ENCODE measurements around the gene SPRED1.
A peak's percentile ranks its signal among the peaks of the same experiment; 100 is the strongest.

The SPRED1 gene

DNA sequence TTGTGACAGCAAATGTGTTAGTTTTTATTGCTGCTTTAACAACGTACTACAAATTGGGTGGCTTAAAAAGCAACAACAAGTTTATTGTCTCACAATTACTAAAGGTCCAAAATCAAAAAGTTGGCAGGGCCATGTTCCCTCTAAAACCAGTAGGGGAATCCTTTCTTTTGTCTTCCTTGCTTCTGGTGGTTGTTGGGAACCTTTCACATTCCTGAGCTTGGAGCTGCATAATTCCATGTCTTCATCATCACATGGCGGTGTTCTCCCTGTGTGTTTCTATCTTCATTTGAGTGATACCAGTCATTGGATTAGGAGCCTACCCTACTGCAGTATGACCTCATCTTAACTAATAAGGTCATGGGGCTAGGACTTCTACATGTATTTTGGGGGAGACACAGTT lies 7.4 kb downstream of the SPRED1 start:
- no peak overlapping the region for H3K4me3 ChIP-seq (ENCODE audit: low read depth, low read length)
- TF ChIP-seq CTCF (IDR thresholded peaks at IDR 0.05; ENCODE audit: low read depth, low read length), result no peak
- in situ Hi-C loops (cut with HindIII; ENCODE audit: low sequenced_read_pairs), result no loop called here
- DNase-seq (ENCODE audit: low read depth, low spot score), result no peak

DNA sequence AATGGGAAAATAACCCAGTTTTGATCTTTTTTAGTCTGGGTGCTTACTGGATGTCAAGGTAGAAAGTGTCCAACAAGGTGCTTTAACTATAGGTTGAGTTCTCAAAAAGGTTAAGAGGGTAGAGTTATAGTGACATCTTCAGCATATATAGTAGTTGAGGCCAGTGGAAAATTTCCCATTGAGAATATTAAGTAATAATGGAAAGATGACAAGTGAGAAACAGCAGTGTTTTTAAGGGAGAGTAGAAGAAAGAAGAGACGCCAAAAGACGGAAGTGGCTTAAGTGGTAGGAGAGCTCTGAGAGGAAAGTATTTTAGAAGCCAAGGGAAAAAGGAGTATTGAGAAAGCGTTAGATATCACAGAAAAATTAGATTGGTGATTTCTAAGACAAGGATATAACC lies 10.6 kb downstream of the SPRED1 start:
- DNase-seq (ENCODE audit: low read depth, low spot score), result no peak
- no peak for TF ChIP-seq CTCF (IDR thresholded peaks at IDR 0.05; ENCODE audit: low read depth, low read length)
- H3K4me3 ChIP-seq (ENCODE audit: low read depth, low read length), result no peak overlapping the region
- in situ Hi-C loops (cut with HindIII; ENCODE audit: low sequenced_read_pairs), result no loop called here

- no peak for DNase-seq (ENCODE audit: low read depth, low spot score)
- in situ Hi-C loops (cut with HindIII; ENCODE audit: low sequenced_read_pairs), result no loop called here
- no peak for TF ChIP-seq CTCF (IDR thresholded peaks at IDR 0.05; ENCODE audit: low read depth, low read length)
- H3K4me3 ChIP-seq (ENCODE audit: low read depth, low read length), result no peak overlapping the region
Observed at GRCh38 chr15:38263996-38264395, 11.4 kb downstream of the SPRED1 start.

DNA sequence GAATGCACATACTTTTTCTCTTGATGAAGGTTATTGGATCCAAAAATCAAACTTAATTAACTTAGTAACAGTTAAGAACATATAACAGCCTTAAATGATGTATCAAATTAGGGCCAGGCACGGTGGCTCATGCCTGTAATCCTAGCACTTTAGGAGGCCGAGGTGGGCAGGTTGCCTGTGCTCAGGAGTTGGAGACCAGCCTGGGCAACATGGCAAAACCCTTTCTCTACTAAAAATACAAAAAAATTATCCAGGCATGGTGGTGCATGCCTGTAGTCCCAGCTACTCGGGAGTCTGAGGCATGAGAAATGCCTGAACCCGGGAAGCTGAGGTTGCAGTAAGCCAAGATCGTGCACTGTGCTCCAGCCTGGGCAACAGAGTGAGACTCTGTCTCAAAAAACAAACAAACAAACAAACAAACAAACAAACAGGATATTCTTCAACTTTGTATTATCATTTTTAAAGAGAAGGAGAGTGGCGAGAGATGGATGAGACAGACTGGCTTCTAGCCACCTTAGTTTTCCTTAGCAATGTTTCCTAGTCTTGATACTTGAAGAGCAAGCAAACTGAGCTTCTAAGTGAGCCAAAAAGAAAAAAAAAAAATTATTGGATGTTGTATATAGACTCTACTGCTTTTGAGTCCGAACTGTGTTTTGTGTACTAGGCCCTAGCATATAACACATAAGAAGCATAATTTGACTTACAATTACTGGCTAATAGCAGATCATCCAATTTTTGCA lies 13.8 kb downstream of the SPRED1 start:
- TF ChIP-seq CTCF (IDR thresholded peaks at IDR 0.05; ENCODE audit: low read depth, low read length), result no peak
- DNase-seq (ENCODE audit: low read depth, low spot score), result peak; percentile 76

DNA sequence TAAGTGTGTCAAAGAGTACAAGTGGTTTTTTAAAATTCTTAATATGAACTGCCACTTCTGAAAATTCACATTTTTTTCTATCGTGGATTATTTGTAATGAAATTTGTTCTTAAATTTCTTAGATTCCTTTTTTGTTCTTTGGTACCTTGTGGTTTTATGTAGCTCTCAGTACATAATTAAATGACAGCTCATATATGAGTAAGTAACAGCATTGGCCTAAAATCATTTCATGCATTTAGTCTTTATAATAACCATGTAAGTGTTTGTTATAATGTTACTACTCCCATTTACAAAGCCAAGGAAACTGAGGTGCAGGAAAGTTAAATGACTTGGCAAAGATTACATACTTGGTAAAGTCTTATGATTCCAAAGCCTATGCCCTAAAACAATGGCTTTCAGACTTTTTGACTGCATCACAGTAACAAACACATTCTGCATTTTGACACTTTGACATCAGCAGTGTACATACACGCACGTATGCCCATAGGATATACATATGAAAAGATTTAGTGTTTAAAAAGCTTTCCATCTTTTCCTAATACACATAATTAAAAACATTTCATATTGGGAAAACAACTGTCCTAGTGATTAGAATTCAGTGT lies 14.9 kb downstream of the SPRED1 start:
- peak; percentile 37 for DNase-seq (ENCODE audit: low read depth, low spot score)
- TF ChIP-seq CTCF (IDR thresholded peaks at IDR 0.05; ENCODE audit: low read depth, low read length), result no peak
- in situ Hi-C loops (cut with HindIII; ENCODE audit: low sequenced_read_pairs), result no loop called here

More for the DNA sequence above, 13.8 kb downstream of the SPRED1 start:
- peak overlapping the region; percentile 19 for H3K4me3 ChIP-seq (ENCODE audit: low read depth, low read length)
- in situ Hi-C loops (cut with HindIII; ENCODE audit: low sequenced_read_pairs), result no loop called here

GRCh38 chr15:38271144-38271543 lies 18.5 kb downstream of the SPRED1 start:
- no peak overlapping the region for H3K4me3 ChIP-seq (ENCODE audit: low read depth, low read length)
- TF ChIP-seq CTCF (IDR thresholded peaks at IDR 0.05; ENCODE audit: low read depth, low read length), result no peak
- DNase-seq (ENCODE audit: low read depth, low spot score), result no peak
- in situ Hi-C loops (cut with HindIII; ENCODE audit: low sequenced_read_pairs), result no loop called here

More for the DNA sequence above, 14.9 kb downstream of the SPRED1 start:
- no peak overlapping the region for H3K4me3 ChIP-seq (ENCODE audit: low read depth, low read length)

All from astrocyte of the spinal cord (primary cell).